Mucosa of gallbladder (tissue), 1 donor: Measurements from ENCODE around the gene ACOT4. TPM values are rescaled to one million over a fixed set of nuclear protein-coding genes. Genes with fewer than 3 reads are reported as not detected.
"Not testable (repeated sequence)": the region's sequence is repeated elsewhere in the genome, so short reads cannot be mapped to it uniquely, and the experiment has no call there.

Source experiments
- DNase-seq: peaks from one replicate; pipeline ENCODE4 v3.0.0-alpha.2; 2020; ENCODE audit warnings: low spot score
- total RNA-seq: library from RNA; stranded (reverse); gene quantifications from one replicate; pipeline ENCODE4 v1.2.1, GENCODE V29; 2021
- donor health status: DM: no; HTN: no; CAD: no.

ACOT4 gene, protein sequence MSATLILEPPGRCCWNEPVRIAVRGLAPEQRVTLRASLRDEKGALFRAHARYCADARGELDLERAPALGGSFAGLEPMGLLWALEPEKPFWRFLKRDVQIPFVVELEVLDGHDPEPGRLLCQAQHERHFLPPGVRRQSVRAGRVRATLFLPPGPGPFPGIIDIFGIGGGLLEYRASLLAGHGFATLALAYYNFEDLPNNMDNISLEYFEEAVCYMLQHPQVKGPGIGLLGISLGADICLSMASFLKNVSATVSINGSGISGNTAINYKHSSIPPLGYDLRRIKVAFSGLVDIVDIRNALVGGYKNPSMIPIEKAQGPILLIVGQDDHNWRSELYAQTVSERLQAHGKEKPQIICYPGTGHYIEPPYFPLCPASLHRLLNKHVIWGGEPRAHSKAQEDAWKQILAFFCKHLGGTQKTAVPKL
- 2.6 TPM for total RNA-seq

DNA sequence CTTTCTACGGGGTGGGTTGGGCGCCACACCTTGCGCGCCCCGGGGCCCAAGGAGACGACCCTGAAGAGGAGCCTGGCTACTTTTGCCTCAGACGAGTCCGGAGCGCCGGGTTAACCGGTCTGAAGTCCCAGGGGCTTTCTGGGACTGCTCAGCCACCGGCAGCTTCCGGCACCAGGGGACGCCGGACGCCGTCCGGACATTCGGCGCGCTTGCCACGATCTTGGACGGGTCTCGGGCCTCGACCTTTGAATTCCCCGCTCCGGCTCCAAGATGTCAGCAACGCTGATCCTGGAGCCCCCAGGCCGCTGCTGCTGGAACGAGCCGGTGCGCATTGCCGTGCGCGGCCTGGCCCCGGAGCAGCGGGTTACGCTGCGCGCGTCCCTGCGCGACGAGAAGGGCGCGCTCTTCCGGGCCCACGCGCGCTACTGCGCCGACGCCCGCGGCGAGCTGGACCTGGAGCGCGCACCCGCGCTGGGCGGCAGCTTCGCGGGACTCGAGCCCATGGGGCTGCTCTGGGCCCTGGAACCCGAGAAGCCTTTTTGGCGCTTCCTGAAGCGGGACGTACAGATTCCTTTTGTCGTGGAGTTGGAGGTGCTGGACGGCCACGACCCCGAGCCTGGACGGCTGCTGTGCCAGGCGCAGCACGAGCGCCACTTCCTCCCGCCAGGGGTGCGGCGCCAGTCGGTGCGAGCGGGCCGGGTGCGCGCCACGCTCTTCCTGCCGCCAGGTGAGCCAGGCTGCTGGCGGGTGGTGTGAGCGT lies at the start of gene ACOT4:
TSS of gene ACOT4 (plus strand) at position 184 of the 760 bp plus-strand sequence. CDS start at position 271, 87 bp downstream.
- DNase-seq = peak; percentile 16

- DNase-seq = not testable (repeated sequence)
Measured at GRCh38 chr14:73542961-73543360, 48.7 kb upstream of the ACOT4 start.

GRCh38 chr14:73545353-73545752 lies 46.3 kb upstream of the ACOT4 start:
- DNase-seq = not testable (repeated sequence)

- DNase-seq = not testable (repeated sequence)
Measured at GRCh38 chr14:73549097-73549496, 42.6 kb upstream of the ACOT4 start.

- DNase-seq = not testable (repeated sequence)
Measured at GRCh38 chr14:73549889-73550524, 41.7 kb upstream of the ACOT4 start.

DNA sequence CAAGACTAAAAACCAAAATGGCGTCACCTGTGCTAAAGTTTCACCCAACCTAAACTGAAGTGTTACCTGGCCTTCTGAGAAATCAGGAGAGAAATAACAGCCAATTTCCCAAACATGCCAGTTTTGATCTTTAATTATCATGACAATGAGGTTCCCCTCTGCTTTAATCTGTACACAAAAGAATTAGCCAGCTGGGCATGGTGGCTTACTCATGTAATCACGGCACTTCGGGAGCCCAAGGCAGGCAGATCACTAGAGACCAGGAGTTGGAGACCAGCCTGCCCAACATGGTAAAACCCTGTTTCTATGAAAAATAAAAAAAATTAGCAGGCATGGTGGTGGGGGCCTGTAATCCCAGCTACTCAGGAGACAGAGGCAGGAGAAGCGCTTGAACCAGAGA lies 37.8 kb upstream of the ACOT4 start:
- no peak for DNase-seq

DNA sequence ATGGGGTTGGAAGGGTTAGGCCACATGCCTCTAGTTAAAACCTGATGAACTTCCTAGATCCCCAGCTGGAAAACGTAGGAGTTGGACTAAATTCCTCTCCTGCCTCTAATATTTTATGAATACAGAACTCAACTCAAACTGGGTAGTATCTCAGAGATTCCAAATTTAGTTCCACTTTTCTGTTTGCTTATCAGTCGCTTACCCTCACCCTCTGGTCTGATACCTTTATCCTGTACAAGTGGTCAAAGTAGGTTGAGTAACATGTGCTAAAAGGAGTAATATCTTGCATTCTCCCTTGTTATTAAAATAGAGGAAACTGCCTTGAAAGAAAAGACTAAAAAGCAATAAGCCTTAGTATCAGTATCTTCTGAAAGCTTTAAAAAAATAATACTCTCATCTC lies 34.5 kb upstream of the ACOT4 start:
- DNase-seq = not testable (repeated sequence)

DNA sequence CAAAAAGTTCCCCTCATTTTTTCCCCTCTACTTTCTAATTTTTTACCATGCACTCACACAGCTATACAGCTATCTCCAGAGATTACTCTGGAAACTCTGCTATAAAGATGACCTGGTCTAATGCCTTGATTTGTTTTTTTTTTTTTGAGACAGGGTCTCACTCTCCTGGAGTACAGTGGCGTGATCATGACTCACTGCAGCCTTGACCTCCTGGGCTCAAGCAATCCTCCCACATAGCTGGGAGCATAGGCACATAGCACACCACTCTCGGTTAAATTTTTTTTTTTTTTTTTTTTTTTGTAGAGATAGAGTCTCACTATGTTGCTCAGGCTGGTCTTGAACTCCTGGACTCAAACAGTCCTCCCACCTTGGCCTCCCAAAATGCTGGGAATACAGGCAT lies 33.4 kb upstream of the ACOT4 start:
- not testable (repeated sequence) for DNase-seq

DNA sequence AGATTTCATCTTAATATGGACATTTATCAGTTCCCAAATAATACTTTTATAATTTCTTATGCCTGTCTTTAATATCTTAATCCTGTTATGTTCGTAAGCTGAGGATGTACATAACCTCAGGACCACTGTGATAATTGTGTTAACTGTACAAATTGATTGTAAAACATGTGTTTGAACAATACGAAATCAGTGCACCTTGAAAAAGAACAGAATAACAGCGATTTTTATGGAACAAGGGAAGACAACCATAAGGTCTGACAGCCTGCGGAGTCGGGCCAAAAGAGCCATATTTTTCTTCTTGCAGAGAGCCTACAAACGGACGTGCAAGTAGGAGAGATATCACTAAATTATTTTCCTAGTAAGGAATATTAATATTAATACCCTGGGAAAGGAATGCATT lies 29.4 kb upstream of the ACOT4 start:
- DNase-seq = not testable (repeated sequence)

DNA sequence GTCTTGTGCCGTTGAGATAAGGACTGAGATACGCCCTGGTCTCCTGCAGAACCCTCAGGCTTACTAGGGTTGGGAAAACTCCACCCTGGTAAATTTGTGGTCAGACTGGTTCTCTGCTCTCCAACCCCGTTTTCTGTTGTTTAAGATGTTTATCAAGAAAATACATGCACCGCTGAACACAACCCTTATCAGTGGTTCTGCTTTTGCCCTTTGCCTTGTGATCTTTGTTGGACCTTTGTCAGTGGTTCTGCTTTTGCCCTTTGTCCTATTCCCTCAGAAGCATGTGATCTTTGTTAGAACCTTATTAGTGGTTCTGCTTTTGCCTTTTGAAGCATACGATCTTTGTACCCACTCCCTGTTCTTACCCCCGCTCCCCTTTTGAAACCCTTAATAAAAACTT lies 29.0 kb upstream of the ACOT4 start:
- DNase-seq = not testable (repeated sequence)

DNA sequence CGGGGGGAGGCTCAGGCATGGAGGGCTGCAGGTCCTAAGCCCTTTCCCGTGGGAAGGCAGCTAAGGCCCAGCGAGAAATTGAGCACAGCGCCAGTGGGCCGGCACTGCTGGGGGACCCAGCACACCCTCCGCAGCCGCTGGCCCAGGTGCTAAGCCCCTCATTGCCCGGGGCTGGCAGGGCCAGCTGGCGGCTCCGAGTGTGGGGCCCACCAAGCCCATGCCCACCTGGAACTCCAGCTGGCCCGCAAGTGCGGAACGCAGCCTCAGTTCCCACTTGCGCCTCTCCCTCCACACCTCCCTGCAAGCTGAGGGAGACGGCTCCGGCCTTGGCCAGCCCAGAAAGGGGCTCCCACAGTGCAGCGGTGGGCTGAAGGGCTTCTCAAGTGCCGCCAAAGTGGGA lies 25.2 kb upstream of the ACOT4 start:
- DNase-seq = not testable (repeated sequence)

- not testable (repeated sequence) for DNase-seq
Measured at GRCh38 chr14:73566935-73567334, 24.7 kb upstream of the ACOT4 start.

- no peak for DNase-seq
Measured at GRCh38 chr14:73567358-73567757, 24.3 kb upstream of the ACOT4 start.

DNA sequence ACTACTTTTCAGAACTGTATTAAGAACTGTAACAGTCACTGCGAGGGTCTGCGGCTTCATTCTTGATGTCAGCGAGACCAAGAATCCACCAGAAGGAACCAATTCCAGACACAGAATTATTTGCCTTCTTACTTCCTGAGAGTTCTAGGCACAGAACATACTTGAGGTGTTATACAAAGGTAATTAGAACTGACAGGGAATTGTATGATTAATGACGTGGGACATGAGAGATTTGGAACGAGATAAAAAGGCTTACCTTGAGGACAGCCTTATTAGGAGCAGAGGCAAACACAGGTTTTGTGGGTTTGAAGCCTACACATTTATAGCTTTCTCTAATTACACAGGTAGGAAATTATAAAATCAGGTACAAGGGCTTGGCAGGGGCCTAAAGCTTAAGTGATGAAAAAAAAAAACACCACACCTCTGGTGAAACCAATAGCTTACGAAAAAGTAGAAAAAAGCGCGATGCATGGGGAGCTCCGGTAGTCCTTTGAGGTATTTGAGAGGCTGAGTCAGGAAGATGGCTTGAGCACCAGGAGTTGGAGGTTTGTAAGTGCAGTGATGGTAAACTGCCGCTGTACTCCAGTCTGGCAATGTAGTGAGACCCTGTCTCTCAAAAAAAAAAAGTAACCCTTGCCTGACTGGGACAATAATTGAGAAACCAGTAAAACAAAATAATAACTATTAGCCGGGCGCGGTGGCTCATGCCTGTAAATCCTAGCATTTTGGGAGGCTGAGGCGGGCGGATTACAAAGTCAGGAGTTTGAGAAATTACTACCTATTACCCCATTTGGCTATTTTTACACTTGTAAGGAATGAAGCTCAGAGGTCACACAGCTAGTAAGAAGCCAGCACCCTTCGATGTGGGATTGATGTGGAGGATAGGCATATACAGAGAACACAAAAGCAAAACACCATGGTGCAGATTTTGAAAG lies 23.5 kb upstream of the ACOT4 start:
- DNase-seq = no peak

- DNase-seq = not testable (repeated sequence)
Measured at GRCh38 chr14:73568886-73569184, 22.8 kb upstream of the ACOT4 start.

- peak; percentile 86 for DNase-seq
Measured at GRCh38 chr14:73569185-73569958, 22.3 kb upstream of the ACOT4 start, which contains the start of gene ACOT2. Gene ACOT2 (plus strand): TSS chr14:73569213. CDS start chr14:73569241, 28 bp downstream.

- peak; percentile 64 for DNase-seq
Measured at GRCh38 chr14:73570913-73571312, 20.8 kb upstream of the ACOT4 start.

DNA sequence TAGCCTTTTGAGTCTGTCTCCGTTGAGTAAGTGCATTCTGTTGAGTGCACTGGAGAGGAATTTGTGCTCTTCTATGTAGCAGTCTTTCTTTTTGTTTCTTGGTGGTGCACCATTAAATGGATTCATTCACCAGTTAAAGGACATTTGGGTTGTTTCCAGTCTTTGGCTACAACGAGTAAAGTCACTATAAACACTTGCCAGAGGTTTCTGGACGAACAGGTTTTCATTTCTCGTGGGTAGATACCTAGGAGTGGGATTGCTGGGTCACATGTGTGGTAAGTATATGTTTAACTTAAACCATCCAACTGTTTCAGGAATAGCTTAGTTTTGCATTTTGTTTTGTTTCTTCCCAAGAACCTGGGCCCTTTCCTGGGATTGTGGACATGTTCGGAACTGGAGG lies 18.6 kb upstream of the ACOT4 start:
- not testable (repeated sequence) for DNase-seq

DNA sequence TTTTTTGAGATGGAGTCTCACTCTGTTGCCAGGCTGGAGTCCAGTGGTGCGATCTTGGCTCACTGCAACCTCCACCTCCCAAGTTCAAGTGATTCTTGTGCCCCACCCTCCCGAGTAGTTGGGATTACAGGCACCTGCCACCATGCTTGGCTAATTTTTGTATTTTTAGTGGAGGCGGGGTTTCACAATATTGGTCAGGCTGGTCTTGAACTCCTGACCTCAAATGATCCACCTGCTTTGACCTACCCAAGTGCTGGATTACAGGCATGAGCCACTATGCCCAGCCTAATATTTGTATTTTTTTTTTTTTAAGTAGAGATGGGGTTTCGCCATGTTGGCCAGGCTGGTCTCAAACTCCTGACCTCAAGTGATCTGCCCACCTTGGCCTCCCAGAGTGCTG lies 17.9 kb upstream of the ACOT4 start:
- not testable (repeated sequence) for DNase-seq

GRCh38 chr14:73574251-73574650 lies 17.4 kb upstream of the ACOT4 start:
- not testable (repeated sequence) for DNase-seq
